GM21447 (cell line): ENCODE results near the gene TOP2B.

Experiments
- ATAC-seq: cut with Tn5 transposase; IDR thresholded peaks from one replicate; pipeline ENCODE4 v1.9.1; 2021; ENCODE audit not compliant: unreplicated experiment

The TOP2B gene

DNA sequence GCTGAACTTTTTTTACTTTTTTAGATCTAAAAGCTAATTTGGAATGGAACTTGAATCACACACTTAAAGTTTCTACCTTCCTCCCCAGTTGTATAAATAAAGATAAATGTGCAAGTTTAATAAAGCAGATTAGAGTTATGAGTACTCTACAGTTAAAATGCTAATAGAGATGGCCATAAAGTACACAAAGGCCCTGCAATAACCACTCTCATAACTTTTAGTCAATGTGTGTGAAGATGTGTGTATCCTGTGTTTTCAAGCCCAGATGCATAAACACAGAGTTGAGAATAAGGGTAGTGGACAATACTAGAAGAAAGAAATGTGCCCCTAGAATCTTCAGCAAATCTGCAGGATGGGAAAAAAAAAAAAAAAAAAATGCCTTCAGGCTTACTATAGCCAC lies 45.3 kb downstream of the TOP2B start:
- ATAC-seq = no peak

DNA sequence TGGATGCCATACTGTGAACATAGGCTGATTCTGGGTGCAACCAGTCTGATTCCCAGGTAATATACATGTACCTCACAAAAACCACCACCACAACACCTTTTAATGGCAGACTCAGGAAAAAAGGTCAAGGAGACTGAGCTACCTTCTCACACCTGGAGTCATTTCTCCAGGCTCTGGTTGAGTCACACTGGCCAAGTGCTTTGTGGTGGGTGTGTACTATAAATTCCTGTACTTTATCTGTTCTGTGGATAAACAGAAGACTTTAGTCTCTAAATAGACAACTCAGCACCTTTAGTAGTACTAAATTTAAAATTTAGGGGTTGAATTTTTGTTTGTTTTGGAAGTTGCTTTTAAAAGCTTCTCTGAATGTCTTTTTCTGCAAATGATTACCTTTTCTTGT lies 46.7 kb downstream of the TOP2B start:
- no peak for ATAC-seq

DNA sequence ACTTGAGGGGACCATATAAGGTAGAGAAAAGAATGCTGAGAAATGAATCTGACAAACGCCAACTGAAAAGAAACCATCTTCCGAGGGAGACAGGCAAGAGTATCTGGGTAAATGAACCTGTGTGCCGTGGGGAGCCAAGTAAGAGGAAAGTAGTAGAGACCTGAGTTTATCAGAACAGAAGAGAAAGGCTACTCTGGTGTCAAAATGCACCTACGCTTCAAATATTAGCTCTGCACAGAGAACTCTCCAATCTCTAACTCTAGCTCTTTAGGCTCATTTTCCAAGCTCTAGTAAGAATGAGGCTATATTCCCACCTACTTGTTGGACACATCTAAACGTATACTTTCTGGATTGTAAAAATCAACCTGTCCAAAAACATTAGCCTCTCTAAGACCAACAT lies 53.5 kb downstream of the TOP2B start:
- no peak for ATAC-seq

DNA sequence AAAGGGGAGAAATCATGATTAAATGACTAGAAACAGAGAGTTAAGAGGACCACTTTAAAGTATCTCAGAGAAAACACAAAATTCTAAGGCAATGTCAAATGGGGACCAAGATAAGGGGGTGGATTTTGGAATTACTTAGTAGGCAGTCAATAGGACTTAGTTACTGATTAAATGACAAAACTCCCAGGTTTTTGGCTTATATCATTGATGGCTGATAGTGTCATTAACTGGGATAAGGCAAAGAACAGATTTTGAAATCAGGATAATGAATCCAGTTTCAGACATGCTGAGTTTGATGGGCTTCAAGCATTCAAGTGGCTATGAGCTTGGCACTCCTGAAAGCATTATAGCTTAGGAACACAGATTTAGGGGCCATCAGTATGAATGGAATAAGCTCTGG lies 53.9 kb downstream of the TOP2B start:
- no peak for ATAC-seq

DNA sequence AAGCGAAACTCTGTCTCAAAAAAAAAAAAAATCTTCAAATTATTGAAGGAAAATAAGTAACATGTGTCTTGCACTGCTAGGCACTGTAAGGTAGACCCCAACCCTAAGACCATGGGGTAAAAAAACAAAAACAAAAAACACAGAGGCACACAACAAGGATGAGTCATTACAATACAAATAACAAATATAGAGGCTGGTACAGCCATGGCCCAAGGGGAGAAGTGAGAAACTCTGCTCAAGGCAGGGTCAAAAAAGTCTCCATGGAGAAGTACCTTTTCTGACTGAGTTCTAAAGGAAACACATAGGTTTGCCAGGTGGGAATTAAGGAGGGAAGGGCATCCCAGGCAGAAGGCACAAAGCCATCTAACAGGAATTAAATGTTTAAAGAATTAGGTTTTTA lies 54.5 kb downstream of the TOP2B start:
- no peak for ATAC-seq

DNA sequence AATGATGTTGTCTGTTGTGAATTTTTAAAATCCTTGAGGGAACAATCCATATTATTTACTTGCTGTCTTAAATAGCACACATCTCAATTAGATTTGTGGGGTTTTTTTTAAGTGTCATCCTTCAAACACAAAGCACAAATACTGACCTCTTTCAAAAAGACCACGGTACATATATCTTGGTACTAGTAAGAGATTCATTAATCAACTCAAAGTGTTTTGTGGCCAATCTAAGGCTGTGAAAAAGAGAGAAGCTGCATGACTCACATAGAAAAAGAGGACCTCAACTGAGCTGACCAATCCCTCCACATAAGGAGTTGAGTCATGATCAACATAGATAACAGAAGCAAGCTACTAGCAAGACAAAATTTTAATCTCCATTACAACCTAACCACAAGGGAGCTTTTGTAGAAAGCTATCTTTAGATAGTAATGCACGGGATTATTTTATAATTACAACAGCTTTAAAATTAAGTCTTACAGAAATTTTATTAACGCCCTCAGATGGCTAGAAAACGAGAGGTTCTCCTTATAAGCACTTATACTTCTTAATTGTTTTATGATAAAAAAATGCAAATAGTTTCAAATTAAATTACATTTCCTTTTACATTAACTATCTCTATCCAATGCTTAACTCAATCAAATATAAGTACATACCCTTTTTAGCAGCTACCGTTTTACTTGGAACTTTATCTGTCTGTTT lies 60.5 kb downstream of the TOP2B start:
- no peak for ATAC-seq

DNA sequence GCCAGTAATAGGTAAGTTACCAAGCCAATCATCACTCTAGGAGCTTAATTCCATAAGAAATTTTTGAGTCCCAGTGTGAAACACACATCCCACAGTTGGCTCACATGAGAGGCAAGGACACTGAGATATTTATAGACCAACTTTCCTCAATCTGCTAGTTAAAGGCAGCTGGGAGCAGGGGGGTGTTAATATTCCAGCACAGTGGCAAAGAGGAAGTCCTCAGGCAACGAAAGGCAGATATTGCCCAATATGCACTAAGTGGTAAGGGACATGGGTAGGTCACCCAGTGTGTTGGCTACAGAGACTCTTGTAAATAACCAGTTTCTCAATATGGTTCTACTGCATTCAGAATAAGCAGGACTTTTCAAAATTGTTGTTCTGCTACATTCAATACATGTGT lies 61.0 kb downstream of the TOP2B start:
- no peak for ATAC-seq

DNA sequence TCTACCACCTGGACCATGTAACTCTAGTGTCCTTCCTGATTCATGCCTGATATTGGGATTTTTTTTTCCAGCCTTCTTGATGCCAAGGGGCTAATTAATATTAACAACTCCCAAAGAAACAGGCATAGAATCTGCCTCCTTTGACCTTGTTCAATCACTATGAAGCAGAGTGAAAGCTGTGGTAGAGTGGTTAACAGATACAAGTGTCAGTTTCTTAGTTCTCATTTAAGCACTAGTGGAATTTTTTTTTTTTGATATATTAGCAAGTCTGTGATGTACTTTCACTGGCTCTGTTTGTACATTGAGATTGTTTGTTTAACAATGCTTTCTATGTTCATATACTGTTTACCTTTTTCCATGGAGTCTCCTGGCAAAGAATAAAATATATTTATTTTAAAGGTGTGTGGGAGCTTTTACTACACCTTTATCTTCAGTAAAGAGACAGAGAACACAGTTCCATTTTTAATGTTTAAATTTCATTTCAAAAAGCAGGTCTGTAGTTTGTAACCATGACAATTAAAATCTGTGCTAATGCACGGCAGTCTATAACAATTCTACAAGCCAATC lies 67.1 kb downstream of the TOP2B start:
- ATAC-seq = no peak

DNA sequence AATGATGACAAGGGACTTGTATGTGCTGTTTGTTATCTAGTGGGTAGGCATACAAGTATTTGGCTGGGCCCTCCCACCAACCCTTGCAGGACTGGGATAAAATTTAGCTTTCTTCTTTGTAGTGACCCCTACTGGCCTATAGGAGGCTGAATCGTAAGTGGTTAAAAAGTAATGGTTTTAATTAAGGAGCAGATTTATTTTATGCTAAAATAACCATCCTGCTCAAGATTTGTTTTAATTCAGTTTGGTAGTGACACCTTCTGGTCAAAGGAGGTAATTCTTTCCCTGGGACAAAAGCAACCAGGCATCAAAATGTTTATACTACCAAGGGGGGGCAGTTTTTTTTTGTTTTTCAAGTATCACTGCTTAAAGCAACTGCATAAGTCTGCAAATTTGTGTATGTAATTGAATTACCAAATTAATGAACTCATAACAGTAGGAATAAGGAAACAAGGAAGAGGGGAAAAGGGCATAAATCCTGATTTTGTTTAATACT lies 70.7 kb downstream of the TOP2B start:
- peak; percentile 47 for ATAC-seq

DNA sequence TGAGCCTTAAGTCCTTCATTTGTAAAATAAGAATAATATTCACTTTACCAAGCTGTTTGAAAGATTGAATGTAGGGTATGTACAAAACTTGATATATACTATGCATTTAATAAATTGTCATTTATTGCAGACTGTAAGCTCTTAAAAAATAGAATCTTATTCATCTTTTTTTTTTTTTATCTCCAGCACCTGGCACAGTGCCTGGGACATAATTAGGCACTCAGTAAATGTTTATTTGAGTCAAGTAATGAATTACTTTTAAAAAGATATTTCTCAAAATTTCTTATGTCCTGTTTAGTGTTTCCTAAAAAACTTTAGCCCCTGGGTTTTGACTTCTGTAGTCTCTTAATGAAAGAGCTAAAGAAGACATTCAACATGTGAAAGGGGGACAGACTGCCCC lies 71.7 kb downstream of the TOP2B start:
- ATAC-seq = no peak

DNA sequence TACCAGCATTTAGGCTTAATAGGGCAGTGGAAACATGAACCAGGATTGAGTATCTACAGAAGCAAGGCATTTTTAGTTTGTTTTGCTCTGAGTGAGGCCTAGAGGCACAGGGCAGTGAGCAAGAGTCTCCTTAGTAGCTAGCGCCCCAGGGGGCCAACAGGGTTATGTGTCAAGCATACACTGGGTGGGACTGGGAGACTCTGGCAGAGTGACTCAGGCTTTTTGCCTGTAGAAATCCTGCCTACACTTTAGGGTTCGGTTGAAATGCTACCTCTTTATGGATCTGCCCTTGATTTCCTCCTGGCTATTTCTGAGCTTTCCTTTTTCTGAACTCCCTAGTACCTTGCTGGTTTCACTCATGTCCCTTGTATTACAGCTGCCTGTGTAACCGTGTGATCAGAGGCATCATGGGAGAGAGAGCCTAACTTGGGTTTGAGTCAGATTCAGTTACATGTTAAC lies 72.2 kb downstream of the TOP2B start:
- ATAC-seq = peak; percentile 38

DNA sequence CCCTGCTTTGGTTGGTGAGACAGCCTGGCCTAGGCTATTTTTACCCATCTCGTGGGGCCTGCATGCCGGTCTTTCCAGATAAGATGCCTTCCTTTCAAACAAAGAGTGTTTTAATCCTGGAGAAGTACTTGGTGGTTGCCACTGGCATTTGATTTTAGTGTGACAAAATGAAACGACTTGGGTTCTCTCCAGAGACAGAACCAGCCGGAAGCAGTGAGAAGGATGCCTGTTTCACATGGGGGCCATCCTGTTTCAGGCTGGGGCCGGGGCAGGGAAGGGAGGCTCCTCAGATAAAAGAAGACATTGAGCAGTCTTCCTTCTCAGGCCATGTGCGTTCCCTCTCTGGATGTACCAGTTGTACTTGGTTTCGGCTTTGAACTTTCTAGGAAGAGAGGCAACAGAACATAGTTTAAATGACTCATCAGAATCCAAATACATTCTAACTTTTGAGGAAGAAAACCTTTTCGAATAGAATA lies 74.9 kb downstream of the TOP2B start:
- no peak for ATAC-seq

DNA sequence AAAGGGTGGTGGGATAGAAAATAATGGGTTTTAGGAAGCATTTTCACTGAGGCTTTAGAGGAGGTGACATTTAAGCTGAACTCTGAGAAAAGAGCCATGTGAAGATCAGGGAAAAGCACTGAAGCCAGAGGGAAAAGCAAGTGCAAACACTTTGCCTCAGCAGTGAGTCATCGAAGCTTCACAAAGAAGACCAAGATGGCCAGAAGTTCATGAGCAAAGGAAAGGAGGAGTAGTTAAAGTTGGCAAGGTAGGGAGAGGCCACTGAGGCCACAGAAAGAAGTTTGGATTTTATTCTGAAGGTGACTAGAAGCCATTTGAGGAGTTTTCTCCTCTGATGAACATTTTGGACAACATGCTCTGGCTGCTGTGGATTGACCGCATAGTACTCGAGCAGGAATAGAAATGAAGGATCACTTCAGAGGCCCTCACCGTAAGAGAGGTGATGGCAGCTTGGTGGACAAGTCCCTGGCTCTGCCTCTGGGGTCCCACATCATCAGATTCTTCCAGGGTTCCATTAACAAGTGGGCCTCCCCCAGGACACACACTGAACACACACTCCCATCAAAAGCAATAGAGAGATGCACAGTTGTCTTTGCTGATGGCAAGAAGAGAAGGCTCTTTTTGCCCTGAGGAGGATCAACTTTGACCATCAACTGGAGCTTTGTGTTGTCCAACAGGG lies 75.5 kb downstream of the TOP2B start:
- no peak for ATAC-seq

DNA sequence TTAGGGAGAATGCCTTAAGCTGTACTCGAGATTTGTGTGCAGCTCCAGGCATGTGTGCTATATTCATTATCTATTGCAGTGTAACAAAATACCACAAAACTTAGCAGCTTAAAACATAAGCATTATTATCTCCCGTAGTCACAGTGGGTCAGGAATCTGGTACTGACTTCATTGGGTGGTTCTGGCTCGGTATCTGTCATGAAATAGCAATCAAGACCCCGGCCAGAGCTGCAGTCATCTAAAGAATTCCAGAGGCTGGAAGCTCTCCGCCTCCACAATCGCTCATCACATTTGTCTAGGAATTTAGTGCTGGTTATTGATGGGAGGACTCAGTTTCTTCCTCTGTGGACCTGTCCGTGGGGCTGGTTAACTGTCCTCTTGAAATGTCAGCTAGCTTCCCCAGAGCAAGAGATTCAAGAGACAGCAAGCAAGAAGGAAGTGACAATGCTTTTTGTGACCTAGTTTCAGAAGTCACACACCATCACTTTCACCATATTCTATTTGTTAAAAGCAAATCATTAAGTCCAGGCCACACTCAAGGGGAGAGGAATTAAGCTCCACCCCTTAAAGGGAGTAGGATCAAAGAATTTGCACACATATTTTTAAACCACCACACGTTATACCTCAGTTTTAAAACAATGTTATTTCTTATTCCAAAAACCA lies 76.1 kb downstream of the TOP2B start:
- no peak for ATAC-seq

DNA sequence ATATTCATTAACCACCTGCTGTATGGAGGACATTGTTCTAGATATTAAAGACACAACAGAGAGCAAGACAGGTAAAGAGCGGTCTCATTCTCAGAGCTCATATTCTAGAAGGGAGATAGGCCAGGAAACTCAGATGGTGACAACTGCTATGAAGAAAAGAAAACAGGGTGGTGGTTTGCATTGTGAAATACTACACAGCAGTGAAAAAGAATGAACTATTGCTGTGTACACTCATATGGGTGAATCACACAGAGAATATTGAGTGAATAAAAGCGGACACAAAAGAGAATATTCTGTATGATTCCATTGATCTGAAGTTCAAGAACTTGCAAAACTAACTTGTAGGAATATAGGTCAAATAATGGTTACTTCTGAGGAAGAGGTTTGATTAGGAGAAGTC lies 76.7 kb downstream of the TOP2B start:
- no peak for ATAC-seq

DNA sequence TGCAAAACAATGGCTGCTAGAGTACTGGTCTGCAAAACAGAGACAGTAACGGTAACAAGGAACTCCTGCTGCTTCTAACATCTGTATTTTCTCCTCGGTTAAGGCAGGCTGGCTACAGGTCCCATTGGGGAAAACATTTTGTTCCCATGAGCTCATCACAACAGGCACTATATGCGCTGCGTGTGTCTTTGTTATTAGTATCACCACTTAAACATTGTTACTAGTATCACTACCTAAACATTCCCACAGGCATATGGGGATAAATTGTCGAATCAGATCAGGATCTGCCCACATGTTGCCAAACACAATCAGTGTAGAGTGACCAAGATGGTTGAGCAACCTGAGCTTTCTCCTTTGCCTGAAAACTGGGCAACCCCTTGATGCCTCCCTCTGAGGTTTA lies 77.2 kb downstream of the TOP2B start:
- ATAC-seq = no peak

DNA sequence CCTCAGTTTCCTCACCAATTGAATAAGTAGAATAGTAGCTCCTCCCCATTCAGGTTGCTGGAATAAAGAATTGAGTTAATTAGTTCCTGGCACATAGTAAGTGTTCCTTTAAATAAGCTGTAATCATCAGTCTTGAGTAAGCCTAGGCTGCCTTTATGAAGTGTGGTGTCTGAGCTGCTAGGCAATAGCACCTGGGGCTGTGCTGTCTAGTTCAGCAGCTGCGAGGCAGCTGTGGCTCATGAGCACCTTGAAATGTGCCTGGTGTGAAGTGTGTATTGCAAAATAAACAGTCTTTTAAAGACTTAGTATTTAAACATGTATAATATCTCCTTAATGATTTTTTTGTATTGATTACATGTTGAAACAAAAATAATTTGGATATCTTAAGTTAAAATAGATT lies 77.6 kb downstream of the TOP2B start:
- no peak for ATAC-seq

DNA sequence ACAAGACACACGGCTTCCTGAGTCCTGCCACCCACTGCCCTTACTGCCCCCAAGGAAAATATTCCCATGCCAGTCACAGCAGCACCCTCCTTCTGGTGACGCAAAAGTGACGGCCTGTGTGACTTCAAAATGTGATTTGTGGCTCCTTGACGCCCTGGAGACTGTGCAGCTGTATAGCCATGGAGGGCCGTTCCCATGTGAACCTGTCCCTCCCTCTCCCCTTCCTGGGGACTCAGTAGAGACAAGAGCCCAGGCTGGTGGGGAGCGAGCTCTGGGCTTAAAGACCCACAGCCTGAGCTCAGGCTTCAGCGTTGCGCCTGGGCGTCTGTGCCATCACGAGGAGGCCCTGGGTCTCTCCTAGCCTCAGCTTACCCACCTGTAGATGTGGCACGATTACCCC lies 78.2 kb downstream of the TOP2B start:
- no peak for ATAC-seq

DNA sequence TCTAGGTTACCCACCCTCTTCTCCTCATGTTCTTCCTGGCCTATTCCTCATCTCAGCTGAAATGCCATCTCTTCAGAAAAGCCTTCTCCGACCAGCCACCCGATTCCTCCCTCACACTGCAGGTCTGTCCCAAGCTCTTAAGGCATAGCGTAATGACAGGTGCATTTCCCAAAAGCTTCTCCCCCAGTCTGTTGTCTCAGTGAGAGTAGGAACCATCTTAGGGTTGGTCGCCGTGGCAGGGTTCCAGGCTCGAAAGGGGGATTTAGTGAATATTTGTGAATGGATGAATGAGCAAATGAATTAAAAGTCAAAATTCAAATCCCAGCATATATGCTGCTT lies 78.6 kb downstream of the TOP2B start:
- no peak for ATAC-seq

DNA sequence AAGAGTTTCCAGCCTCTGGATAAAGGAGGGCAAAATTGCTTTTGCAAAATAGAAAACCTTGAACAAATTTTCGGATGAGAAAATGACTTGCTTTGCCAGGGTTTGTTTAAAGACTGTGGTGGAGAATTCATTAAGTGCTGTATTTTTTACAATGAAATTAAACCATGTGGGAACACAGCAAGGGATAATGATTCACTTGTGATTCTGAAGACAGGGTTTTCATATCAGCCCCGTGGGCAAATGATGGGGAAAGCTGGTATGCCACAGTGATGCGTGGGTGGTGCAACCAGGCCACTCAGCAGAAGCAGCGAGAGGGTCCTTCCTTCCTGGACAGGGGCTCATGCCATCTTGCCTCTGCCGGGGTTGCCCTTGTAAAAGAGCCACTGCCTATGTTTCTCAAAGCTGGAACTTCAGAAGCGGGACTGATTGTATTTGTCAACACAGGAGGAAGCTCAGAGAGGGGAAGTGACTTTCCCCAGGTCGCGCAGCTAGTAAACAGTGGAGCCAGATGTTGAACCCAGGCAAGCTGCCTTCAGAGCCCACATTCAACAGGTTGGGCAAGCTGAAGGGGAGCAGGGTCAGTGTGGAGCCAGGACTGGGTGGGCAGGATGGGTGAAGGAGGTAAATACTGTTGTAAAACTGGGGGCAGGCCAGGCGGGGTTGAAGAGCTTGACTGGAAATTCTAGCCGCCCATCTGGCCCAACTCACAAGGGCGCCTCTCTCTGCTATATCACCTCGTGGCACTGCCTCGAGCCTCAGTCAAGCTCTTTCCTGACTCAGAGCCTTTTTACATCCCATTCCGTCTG lies 79.1 kb downstream of the TOP2B start:
- no peak for ATAC-seq
